Measurements from ENCODE around the gene SDC4.

GRCh38 chr20:45352729-45353128, 4.5 kb upstream of the SDC4 start:
- TF ChIP-seq CTCF (conservative IDR thresholded peaks at IDR 0.05) (no peak), ZFX (IDR thresholded peaks at IDR 0.05) (no peak)

Data from C4-2B (cell line).